Thymus (tissue), 11 donors: ENCODE measurements around the gene FHIT. TPM values are rescaled to one million over a fixed set of nuclear protein-coding genes. Genes with fewer than 3 reads are reported as not detected.
A peak's percentile ranks its signal among the peaks of the same experiment; 100 is the strongest.

ENCODE experiments used
- DNase-seq, 9 donors: peaks; one replicate each; pipeline ENCODE4 v3.0.0-alpha.2; 2013; ENCODE audit warnings: low spot score in 9 of 9, low read depth in 6 of 9, missing footprints in 1 of 9
- H3K27ac ChIP-seq, 2 donors: one replicate each; pipeline ENCODE4 v1.5.1; 2013; ENCODE audit warnings: control low read depth in 1 of 2, low read depth in 1 of 2, low read length in 1 of 2, mild to moderate bottlenecking in 1 of 2, moderate library complexity in 1 of 2
- H3K27me3 ChIP-seq, 2 donors: one replicate each; pipeline ENCODE4 v1.5.1; 2013; ENCODE audit warnings: low read length in 1 of 2; ENCODE audit not compliant: control insufficient read depth in 2 of 2, insufficient read depth in 1 of 2
- H3K36me3 ChIP-seq, 2 donors: one replicate each; pipeline ENCODE4 v1.5.1; 2013; ENCODE audit warnings: low read length in 1 of 2, mild to moderate bottlenecking in 1 of 2, moderate library complexity in 1 of 2; ENCODE audit not compliant: control insufficient read depth in 2 of 2, insufficient read depth in 2 of 2
- H3K4me1 ChIP-seq, 2 donors: one replicate each; pipeline ENCODE4 v1.5.1; 2013; ENCODE audit warnings: low read length in 2 of 2; ENCODE audit not compliant: control insufficient read depth in 2 of 2, insufficient read depth in 2 of 2
- H3K4me3 ChIP-seq, 2 donors: one replicate each; pipeline ENCODE4 v1.5.1; 2013; ENCODE audit warnings: low read length in 2 of 2, control low read depth in 1 of 2, mild to moderate bottlenecking in 1 of 2
- H3K9me3 ChIP-seq, 2 donors: one replicate each; pipeline ENCODE4 v1.5.1; 2013; ENCODE audit warnings: low read length in 1 of 2, mild to moderate bottlenecking in 1 of 2; ENCODE audit not compliant: control insufficient read depth in 2 of 2, insufficient read depth in 1 of 2
- WGBS: extraction: QIAGEN DNeasy Blood & Tissue Kit; methylation state at CpG from one replicate; pipeline ENCODE4 v1.1.7; 2013; 5-methylcytosine and 5-hydroxymethylcytosine counted together
- polyA plus RNA-seq: library from polyadenylated mRNA; stranded (reverse); fragments of 200-250 nt; gene quantifications from one replicate; pipeline ENCODE4 v1.2.3, GENCODE V29; 2013
- total RNA-seq: library from RNA; stranded (reverse); fragments of 120-200 nt; gene quantifications from one replicate; pipeline ENCODE4 v1.2.4, GENCODE V29; 2013
- donor health status: healthy.

FHIT gene
- total and polyA plus RNA-seq, 2 donors, result 9.2 to 13.2 TPM

GRCh38 chr3:60015032-60015705, 1236.1 kb downstream of the FHIT start:
- DNase-seq, result no peak

GRCh38 chr3:60013241-60013640, 1238.0 kb downstream of the FHIT start:
- peak overlapping the region; percentile 19 to 55 for H3K27ac ChIP-seq
- H3K4me3 ChIP-seq, result no peak overlapping the region
- H3K4me1 ChIP-seq, result peaks cover 21 to 56% of the 10 kb centered on the region in 2 donors
- 96% methylated on average over 1 of the region's 1 CpG for WGBS
- peaks cover 0 to 2% of the 10 kb centered on the region in 2 donors for H3K36me3 ChIP-seq
- DNase-seq, result no peak
- H3K27me3 ChIP-seq, result no peaks in the 10 kb centered on the region
- no peaks in the 10 kb centered on the region for H3K9me3 ChIP-seq

More at GRCh38 chr3:60015032-60015705, 1236.1 kb downstream of the FHIT start:
- H3K4me1 ChIP-seq, result peaks cover 21 to 54% of the 10 kb centered on the region in 2 donors
- H3K27ac ChIP-seq, result no peak overlapping the region
- H3K36me3 ChIP-seq, result peaks cover 0 to 2% of the 10 kb centered on the region in 2 donors
- peaks cover 0 to 6% of the 10 kb centered on the region in 2 donors for H3K9me3 ChIP-seq
- WGBS, result 91% methylated on average over 6 of the region's 6 CpGs
- no peaks in the 10 kb centered on the region for H3K27me3 ChIP-seq
- H3K4me3 ChIP-seq, result no peak overlapping the region

GRCh38 chr3:60011218-60011617, 1240.0 kb downstream of the FHIT start:
- Histone ChIP-seq H3K27me3 (no peaks in the 10 kb centered on the region), H3K4me1 (peaks cover 15 to 51% of the 10 kb centered on the region in 2 donors), H3K27ac (peak overlapping the region; percentile 82 to 84), H3K9me3 (no peaks in the 10 kb centered on the region), H3K36me3 (no peaks in the 10 kb centered on the region), H3K4me3 (peak overlapping the region in 1 of 2 donors; percentile 19)
- WGBS, result 46% methylated on average over 9 of the region's 9 CpGs
- DNase-seq, result no peak

DNA sequence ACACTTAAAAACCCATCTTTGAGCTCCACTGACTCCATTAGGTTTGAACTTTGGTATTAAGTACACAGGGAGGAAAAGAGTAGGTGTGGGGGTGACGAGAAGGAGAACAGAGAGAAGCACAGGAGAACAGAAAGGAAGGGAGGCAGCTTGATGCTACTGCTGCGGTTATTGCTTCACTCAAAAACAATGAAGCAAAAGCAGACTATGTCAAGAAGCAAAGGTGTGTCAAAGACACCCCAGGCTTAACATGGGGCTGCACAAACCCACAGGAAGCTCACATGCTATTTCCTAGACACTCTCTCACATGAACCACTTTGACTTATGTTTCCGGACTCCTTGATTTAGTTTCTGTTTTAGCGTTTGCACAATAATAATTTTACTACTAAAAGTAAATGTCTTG, 1240.5 kb downstream of the FHIT start:
- H3K27me3 ChIP-seq, result no peaks in the 10 kb centered on the region
- no peaks in the 10 kb centered on the region for H3K9me3 ChIP-seq
- WGBS, result 6% methylated on average over 4 of the region's 4 CpGs
- no peaks in the 10 kb centered on the region for H3K36me3 ChIP-seq
- H3K4me3 ChIP-seq, result peak overlapping the region in 1 of 2 donors; percentile 19
- peak; percentile 52 to 94 (median 75) for DNase-seq
- peak overlapping the region; percentile 82 to 84 for H3K27ac ChIP-seq
- H3K4me1 ChIP-seq, result peaks cover 15 to 51% of the 10 kb centered on the region in 2 donors

DNA sequence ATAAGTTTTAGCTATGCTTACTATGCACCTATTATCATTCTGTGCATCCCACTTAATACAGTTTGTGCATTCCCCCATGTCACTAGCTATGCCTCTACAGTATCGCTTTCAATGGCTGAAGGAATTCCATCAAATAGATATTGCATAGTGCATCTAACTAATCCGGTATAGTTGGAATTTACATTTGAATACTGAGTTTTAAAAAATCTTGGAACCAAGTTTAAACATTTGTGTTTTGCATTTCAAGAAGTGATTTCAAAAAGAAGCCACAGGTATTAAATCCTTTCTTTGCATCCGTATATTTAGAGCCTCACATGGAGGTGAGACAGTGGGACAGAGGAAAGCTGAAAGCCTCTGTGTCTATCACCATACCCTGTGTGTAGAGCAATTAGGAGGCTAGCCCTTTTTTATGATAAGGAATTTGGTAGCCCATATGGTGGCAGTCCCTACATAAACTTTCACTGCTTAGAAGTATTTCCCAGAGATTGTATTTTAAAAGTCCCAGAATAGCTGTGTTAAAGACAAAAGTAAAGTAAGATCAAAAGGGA, 1241.2 kb downstream of the FHIT start:
- no peak for DNase-seq
- H3K27me3 ChIP-seq, result no peaks in the 10 kb centered on the region
- no peaks in the 10 kb centered on the region for H3K36me3 ChIP-seq
- WGBS, result 94% methylated on average over 3 of the region's 3 CpGs
- H3K4me3 ChIP-seq, result peak overlapping the region in 1 of 2 donors; percentile 16
- no peaks in the 10 kb centered on the region for H3K9me3 ChIP-seq
- peaks cover 15 to 45% of the 10 kb centered on the region in 2 donors for H3K4me1 ChIP-seq
- H3K27ac ChIP-seq, result peak overlapping the region; percentile 81 to 84

GRCh38 chr3:60001369-60001768, 1249.9 kb downstream of the FHIT start:
- no peak for DNase-seq

DNA sequence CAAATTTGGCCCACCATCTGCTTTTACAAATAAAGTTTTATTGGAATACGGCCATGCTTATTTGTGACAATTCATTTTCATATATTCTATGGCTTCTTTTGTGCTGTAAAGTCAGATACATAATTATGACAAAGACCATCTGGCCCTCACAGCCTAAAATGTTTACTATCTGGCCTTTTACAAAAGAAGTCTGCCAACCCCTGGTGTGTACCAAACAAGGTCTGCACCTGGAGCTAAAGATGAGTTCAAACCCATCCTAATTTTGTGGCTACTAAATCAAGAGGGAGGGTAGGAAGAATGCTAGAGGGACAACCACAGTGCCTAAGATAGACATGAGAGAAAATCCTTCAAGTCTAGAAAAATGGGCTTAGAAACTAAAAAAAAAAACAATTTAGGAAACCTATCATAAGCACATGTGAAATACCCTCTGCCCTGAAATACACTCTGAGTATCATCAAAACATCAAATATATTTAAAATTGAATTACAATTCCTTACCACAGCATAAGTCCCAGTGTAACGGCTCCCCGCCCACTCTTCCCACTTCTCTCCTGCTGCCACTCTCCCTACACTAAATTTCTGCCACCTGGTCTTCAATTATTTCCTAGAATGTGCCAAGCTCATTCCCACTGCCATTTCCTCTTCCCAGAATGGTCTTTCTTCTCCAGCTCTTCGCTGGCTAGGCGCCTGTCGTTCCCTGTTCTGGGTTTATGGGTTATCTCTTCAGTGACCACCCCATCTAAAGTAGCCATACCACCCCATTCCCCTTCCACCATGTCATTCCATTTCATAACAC, 1250.7 kb downstream of the FHIT start:
- no peak overlapping the region for H3K4me3 ChIP-seq
- H3K4me1 ChIP-seq, result peaks cover 11 to 15% of the 10 kb centered on the region in 2 donors
- WGBS, result 98% methylated on average over 6 of the region's 6 CpGs
- no peak overlapping the region for H3K27ac ChIP-seq
- no peaks in the 10 kb centered on the region for H3K9me3 ChIP-seq
- H3K27me3 ChIP-seq, result no peaks in the 10 kb centered on the region
- DNase-seq, result no peak
- H3K36me3 ChIP-seq, result no peaks in the 10 kb centered on the region

More at GRCh38 chr3:60001369-60001768, 1249.9 kb downstream of the FHIT start:
- H3K4me1 ChIP-seq, result peaks cover 2 to 6% of the 10 kb centered on the region in 2 donors
- H3K36me3 ChIP-seq, result no peaks in the 10 kb centered on the region
- H3K9me3 ChIP-seq, result no peaks in the 10 kb centered on the region
- H3K27ac ChIP-seq, result no peak overlapping the region
- whole genome bisulfite sequencing, result 95% methylated on average over 6 of the region's 6 CpGs
- no peaks in the 10 kb centered on the region for H3K27me3 ChIP-seq
- no peak overlapping the region for H3K4me3 ChIP-seq

GRCh38 chr3:59998058-59998457, 1253.2 kb downstream of the FHIT start:
- Histone ChIP-seq H3K27ac (no peak overlapping the region), H3K4me3 (no peak overlapping the region), H3K4me1 (peaks cover 30 to 32% of the 10 kb centered on the region in 2 donors), H3K36me3 (no peaks in the 10 kb centered on the region), H3K9me3 (no peaks in the 10 kb centered on the region), H3K27me3 (no peaks in the 10 kb centered on the region)
- 95% methylated on average over 6 of the region's 6 CpGs for WGBS
- no peak for DNase-seq

DNA sequence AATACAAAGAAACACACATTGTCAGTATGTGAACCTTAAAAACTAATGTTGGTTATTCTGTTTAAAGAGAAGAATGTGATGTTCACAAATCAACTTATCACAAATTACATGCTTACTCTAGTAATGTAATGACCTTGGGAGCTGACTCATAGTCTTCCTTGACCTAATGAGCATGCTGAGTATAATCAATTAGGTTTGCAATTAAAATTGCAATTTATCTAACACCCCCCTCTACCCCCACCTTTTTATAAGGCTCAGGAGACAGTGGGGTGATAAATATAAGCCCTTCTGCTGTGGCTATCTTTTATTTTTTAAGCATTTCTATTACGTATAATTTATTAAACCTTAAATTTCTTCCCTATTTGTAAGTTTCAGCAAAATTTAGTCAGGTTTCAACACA, 1253.7 kb downstream of the FHIT start:
- WGBS, result 99% methylated on average over 1 of the region's 1 CpG
- Histone ChIP-seq H3K4me3 (no peak overlapping the region), H3K27ac (no peak overlapping the region), H3K4me1 (peaks cover 33 to 34% of the 10 kb centered on the region in 2 donors), H3K27me3 (no peaks in the 10 kb centered on the region), H3K36me3 (no peaks in the 10 kb centered on the region), H3K9me3 (no peaks in the 10 kb centered on the region)
- DNase-seq, result no peak
